H9 (cell line): Measurements from ENCODE around the gene GALNT12. TPM values are rescaled to one million over a fixed set of nuclear protein-coding genes. Genes with fewer than 3 reads are reported as not detected.

Experiments used
- DNase-seq: peaks from one replicate; pipeline ENCODE4 v3.0.0-alpha.2; 2017
- H2AFZ ChIP-seq: one replicate; pipeline ENCODE4 v1.6.1; 2013; ENCODE audit warnings: mild to moderate bottlenecking, low read length, control low read depth, moderate library complexity
- H2AK5ac ChIP-seq: 2 replicates; pipeline ENCODE4 v1.6.1; 2013; ENCODE audit warnings: low read length, control low read depth, mixed read lengths; ENCODE audit not compliant: insufficient read length
- H2BK120ac ChIP-seq: one replicate; pipeline ENCODE4 v1.6.1; 2013; ENCODE audit warnings: low read depth, mild to moderate bottlenecking, low read length, control low read depth, inconsistent platforms; ENCODE audit not compliant: poor library complexity, severe bottlenecking
- H2BK12ac ChIP-seq: 2 replicates; pipeline ENCODE4 v1.6.1; 2013; ENCODE audit warnings: low read length, control low read depth, mixed read lengths, low read depth; ENCODE audit not compliant: insufficient read length
- H2BK15ac ChIP-seq: 2 replicates; pipeline ENCODE4 v1.6.1; 2013; ENCODE audit warnings: low read depth, low read length, control low read depth
- H2BK20ac ChIP-seq: one replicate; pipeline ENCODE4 v1.6.1; 2013; ENCODE audit warnings: low read depth, mild to moderate bottlenecking, low read length, control low read depth, inconsistent platforms; ENCODE audit not compliant: poor library complexity, severe bottlenecking
- H2BK5ac ChIP-seq: 2 replicates; pipeline ENCODE4 v1.6.1; 2013; ENCODE audit warnings: low read length, control low read depth, mixed read lengths; ENCODE audit not compliant: insufficient read length
- H3K14ac ChIP-seq: 2 replicates; pipeline ENCODE4 v1.6.1; 2013; ENCODE audit warnings: low read length, control low read depth; ENCODE audit not compliant: insufficient read depth
- H3K18ac ChIP-seq: 2 replicates; pipeline ENCODE4 v1.6.1; 2013; ENCODE audit warnings: low read depth, mild to moderate bottlenecking, mixed read lengths, low read length, control low read depth; ENCODE audit not compliant: insufficient read length
- H3K23ac ChIP-seq: 2 replicates; pipeline ENCODE4 v1.6.1; 2013; ENCODE audit warnings: low read length, control low read depth, mixed read lengths, low read depth; ENCODE audit not compliant: insufficient read length
- H3K23me2 ChIP-seq: 2 replicates; pipeline ENCODE4 v1.6.1; 2013; ENCODE audit warnings: low read depth, mild to moderate bottlenecking, mixed read lengths, low read length, control low read depth; ENCODE audit not compliant: insufficient read length, poor library complexity, severe bottlenecking
- H3K27ac ChIP-seq: 2 replicates; pipeline ENCODE4 v1.5.1; 2013; ENCODE audit warnings: low read length, control low read depth, mixed read lengths, low read depth; ENCODE audit not compliant: insufficient read length
- H3K27me3 ChIP-seq: 2 replicates; pipeline ENCODE4 v1.6.1; 2013; ENCODE audit warnings: low read length, control low read depth, inconsistent platforms; ENCODE audit not compliant: insufficient read depth
- H3K4ac ChIP-seq: 2 replicates; pipeline ENCODE4 v1.6.1; 2013; ENCODE audit warnings: low read depth, mild to moderate bottlenecking, control low read depth, inconsistent platforms, low read length, moderate library complexity
- H3K4me1 ChIP-seq: 2 replicates; pipeline ENCODE4 v1.6.1; 2013; ENCODE audit warnings: low read length, control low read depth, inconsistent platforms; ENCODE audit not compliant: insufficient read depth
- H3K4me2 ChIP-seq: 2 replicates; pipeline ENCODE4 v1.6.1; 2013; ENCODE audit warnings: low read length, control low read depth, mixed read lengths; ENCODE audit not compliant: insufficient read length, insufficient read depth
- H3K56ac ChIP-seq: 2 replicates; pipeline ENCODE4 v1.6.1; 2013; ENCODE audit warnings: low read depth, mild to moderate bottlenecking, mixed read lengths, low read length, control low read depth; ENCODE audit not compliant: insufficient read length
- H3K79me1 ChIP-seq: 2 replicates; pipeline ENCODE4 v1.6.1; 2013; ENCODE audit warnings: low read depth, mild to moderate bottlenecking, moderate library complexity, low read length, control low read depth, inconsistent platforms; ENCODE audit not compliant: insufficient read depth, poor library complexity, severe bottlenecking
- H3K79me2 ChIP-seq: 2 replicates; pipeline ENCODE4 v1.6.1; 2013; ENCODE audit warnings: low read length, control low read depth, inconsistent platforms; ENCODE audit not compliant: insufficient read depth
- H3K9ac ChIP-seq: 2 replicates; pipeline ENCODE4 v1.6.1; 2013; ENCODE audit warnings: low read length, control low read depth, mixed read lengths; ENCODE audit not compliant: insufficient read length; ENCODE audit errors: extremely low read depth
- H3K9me3 ChIP-seq: one replicate; pipeline ENCODE4 v1.6.1; 2013; ENCODE audit warnings: low read depth, low read length, inconsistent platforms; ENCODE audit not compliant: control insufficient read depth
- H3T11ph ChIP-seq: one replicate; pipeline ENCODE4 v1.6.1; 2013; ENCODE audit warnings: mild to moderate bottlenecking, low read length, control low read depth, inconsistent platforms
- H4K20me1 ChIP-seq: one replicate; pipeline ENCODE4 v1.6.1; 2013; ENCODE audit not compliant: control insufficient read depth, insufficient read length, insufficient read depth
- H4K5ac ChIP-seq: 2 replicates; pipeline ENCODE4 v1.6.1; 2013; ENCODE audit warnings: low read depth, mild to moderate bottlenecking, mixed read lengths, low read length, control low read depth; ENCODE audit not compliant: insufficient read length
- H4K8ac ChIP-seq: replicated peaks from 2 replicates; pipeline ENCODE4 v1.6.1; 2013; ENCODE audit warnings: low read length, control low read depth, mixed read lengths, low read depth; ENCODE audit not compliant: insufficient read length
- H4K91ac ChIP-seq: 2 replicates; pipeline ENCODE4 v1.6.1; 2013; ENCODE audit warnings: low read depth, mild to moderate bottlenecking, moderate library complexity, mixed read lengths, low read length, control low read depth; ENCODE audit not compliant: insufficient read length
- H3K27ac Mint-ChIP-seq, 3 experiments: 2 replicates in 2 of 3; 3 replicates in 1 of 3; pipeline ENCODE4 v1.8.0; 2020 to 2021; ENCODE audit warnings: mixed read lengths in 3 of 3, mild to moderate bottlenecking in 1 of 3, moderate library complexity in 1 of 3
- H3K27me3 Mint-ChIP-seq: 2 replicates; pipeline ENCODE4 v1.8.0; 2021; ENCODE audit warnings: low read depth, mild to moderate bottlenecking, moderate library complexity, mixed read lengths
- H3K36me3 Mint-ChIP-seq, 3 experiments: 2 replicates in 2 of 3; 3 replicates in 1 of 3; pipeline ENCODE4 v1.8.0; 2020 to 2021; ENCODE audit warnings: low read depth in 3 of 3, mixed read lengths in 3 of 3; ENCODE audit not compliant: insufficient read depth in 1 of 3
- H3K4me1 Mint-ChIP-seq, 2 experiments: 2 replicates each; pipeline ENCODE4 v1.8.0; 2020; ENCODE audit warnings: mixed read lengths in 2 of 2
- H3K4me3 Mint-ChIP-seq, 2 experiments: 2 replicates in 1 of 2; 3 replicates in 1 of 2; pipeline ENCODE4 v1.8.0; 2020 to 2021; ENCODE audit warnings: mild to moderate bottlenecking in 2 of 2, mixed read lengths in 2 of 2, moderate library complexity in 1 of 2
- H3K9me3 Mint-ChIP-seq, 2 experiments: 2 replicates in 1 of 2; 3 replicates in 1 of 2; pipeline ENCODE4 v1.8.0; 2020; ENCODE audit warnings: mild to moderate bottlenecking in 2 of 2, mixed read lengths in 2 of 2, moderate library complexity in 1 of 2
- CTCF ChIP-seq: fragments of 200-600 bp; sonication (generic); conservative IDR thresholded peaks from 3 replicates; pipeline ENCODE4 v1.8.0; 2021; ENCODE audit warnings: antibody characterized with exemption, mild to moderate bottlenecking
- WGBS: extraction: QIAGEN DNeasy Blood & Tissue Kit; methylation state at CpG from one replicate; pipeline ENCODE4 v1.1.7; 2013; ENCODE audit warnings: missing lambda C conversion rate, low lambda C conversion rate, mixed read lengths; ENCODE audit not compliant: insufficient read length; ENCODE audit errors: extremely low coverage; 5-methylcytosine and 5-hydroxymethylcytosine counted together
- total RNA-seq: library from RNA; stranded (reverse); gene quantifications from 2 replicates; pipeline ENCODE4 v1.2.1, GENCODE V29; 2021

The GALNT12 gene
- total RNA-seq, 1 experiment from 2014 or later: 18.0 TPM

- DNase-seq: no peak
- peaks cover 21% of the 10 kb centered on the region for H3K27me3 Mint-ChIP-seq
- no peak overlapping the region for H3K18ac ChIP-seq
- H3K27me3 ChIP-seq: no peaks in the 10 kb centered on the region
- no peak for TF ChIP-seq CTCF
- no peaks in the 10 kb centered on the region for H3K9me3 ChIP-seq
- H2BK120ac ChIP-seq: no peak overlapping the region
- H3K36me3 Mint-ChIP-seq: no peaks in the 10 kb centered on the region
- H2BK15ac ChIP-seq: no peak overlapping the region
- peaks cover 0 to 5% of the 10 kb centered on the region in 2 experiments; a peak in 4 of 5 replicates for H3K9me3 Mint-ChIP-seq
- H3K56ac ChIP-seq: no peak overlapping the region
- H4K91ac ChIP-seq: no peak overlapping the region
- no peaks in the 10 kb centered on the region for H3K23me2 ChIP-seq
- no peak overlapping the region for H3K23ac ChIP-seq
- H2BK5ac ChIP-seq: no peak overlapping the region
- H4K8ac ChIP-seq: no peak overlapping the region
- no peak overlapping the region for H2BK12ac ChIP-seq
- no peak overlapping the region for H3K27ac ChIP-seq
- H3K14ac ChIP-seq: no peak overlapping the region
- no peak overlapping the region for H3T11ph ChIP-seq
- no peak overlapping the region for H3K27ac Mint-ChIP-seq
- no peak overlapping the region for H3K9ac ChIP-seq
- no peak overlapping the region for H4K5ac ChIP-seq
- WGBS: no CpG with 5 or more reads among the region's 9 CpGs
- H3K4me3 Mint-ChIP-seq: no peak overlapping the region
- H3K4me1 Mint-ChIP-seq: no peaks in the 10 kb centered on the region
- no peak overlapping the region for H2BK20ac ChIP-seq
- H3K4ac ChIP-seq: no peak overlapping the region
- no peaks in the 10 kb centered on the region for H3K79me1 ChIP-seq
- H4K20me1 ChIP-seq: no peaks in the 10 kb centered on the region
- H2AFZ ChIP-seq: no peak overlapping the region
- H3K4me1 ChIP-seq: no peaks in the 10 kb centered on the region
- no peak overlapping the region for H3K4me2 ChIP-seq
- H2AK5ac ChIP-seq: no peak overlapping the region
- no peaks in the 10 kb centered on the region for H3K79me2 ChIP-seq
Observed at GRCh38 chr9:98871558-98872065, 64.1 kb downstream of the GALNT12 start.
